Colonic mucosa (tissue), 4 donors: Measurements from ENCODE around the gene B3GALT4. TPM values are rescaled to one million over a fixed set of nuclear protein-coding genes. Genes with fewer than 3 reads are reported as not detected.

Source experiments
- DNase-seq: peaks from one replicate; pipeline ENCODE4 v3.0.0-alpha.2; 2020
- H3K27ac ChIP-seq: fragments of 200-600 bp; one replicate; pipeline ENCODE4 v1.8.0; 2021
- H3K27me3 ChIP-seq: fragments of 200-600 bp; one replicate; pipeline ENCODE4 v1.8.0; 2021
- H3K36me3 ChIP-seq: fragments of 200-600 bp; one replicate; pipeline ENCODE4 v1.8.0; 2021
- H3K4me1 ChIP-seq: fragments of 200-600 bp; one replicate; pipeline ENCODE4 v1.8.0; 2021; ENCODE audit warnings: mild to moderate bottlenecking
- H3K4me3 ChIP-seq: fragments of 200-600 bp; one replicate; pipeline ENCODE4 v1.8.0; 2021
- H3K9ac ChIP-seq, 2 donors: one replicate each; pipeline ENCODE4 v1.7.0; 2013; ENCODE audit warnings: control low read depth in 2 of 2, low read depth in 2 of 2, low read length in 2 of 2
- H3K9me3 ChIP-seq: fragments of 200-600 bp; one replicate; pipeline ENCODE4 v1.8.0; 2021
- CTCF ChIP-seq: fragments of 200-600 bp; IDR thresholded peaks from one replicate; pipeline ENCODE4 v1.8.0; 2022; ENCODE audit warnings: antibody characterized with exemption, mild to moderate bottlenecking
- intact Hi-C: fragments of 100-400 bp; cut with DNase I; formaldehyde crosslinking; loops from one replicate; pipeline ENCODE4 v1.14.1; 2022
- total RNA-seq, 2 donors: library from RNA; stranded (reverse); fragmentation: NEBNext Ultra II Directional in 1 of 2; extraction: Animal tissue kit (Norgen Biotek cat#: 25700) in 1 of 2; gene quantifications; one replicate each; pipeline ENCODE4 v1.2.1, GENCODE V29; 2021
- donor health status: healthy.
- donor health status: DM: no; HTN: no; CAD: no.
- donor health status: DM: no; HTN: no; CAD: no.

The B3GALT4 gene
- total RNA-seq, 2 donors from 2014 or later: 22.0 to 26.4 TPM

- H3K4me3 ChIP-seq: peak overlapping the region; percentile 64
- peak overlapping the region; percentile 98 for H3K27ac ChIP-seq
- intact Hi-C loops: no loop called here
- no peak for TF ChIP-seq CTCF
- no peaks in the 10 kb centered on the region for H3K9me3 ChIP-seq
- peak; percentile 20 for DNase-seq
- no peaks in the 10 kb centered on the region for H3K27me3 ChIP-seq
- peaks cover 9% of the 10 kb centered on the region for H3K4me1 ChIP-seq
- H3K9ac ChIP-seq: peak overlapping the region; percentile 62 to 74
- no peaks in the 10 kb centered on the region for H3K36me3 ChIP-seq
Measured at GRCh38 chr6:33296797-33297405, 20.0 kb downstream of the B3GALT4 start.

GRCh38 chr6:33297406-33297955 lies 20.6 kb downstream of the B3GALT4 start:
- TF ChIP-seq CTCF: no peak
- Histone ChIP-seq H3K36me3 (no peaks in the 10 kb centered on the region), H3K4me1 (peaks cover 9% of the 10 kb centered on the region), H3K27me3 (no peaks in the 10 kb centered on the region), H3K27ac (peak overlapping the region; percentile 98), H3K4me3 (peak overlapping the region; percentile 64), H3K9ac (peak overlapping the region; percentile 62 to 74), H3K9me3 (no peaks in the 10 kb centered on the region)
- peak; percentile 75 for DNase-seq
- intact Hi-C loops: no loop called here

- peaks cover 9% of the 10 kb centered on the region for H3K4me1 ChIP-seq
- H3K9me3 ChIP-seq: no peaks in the 10 kb centered on the region
- H3K27ac ChIP-seq: peak overlapping the region; percentile 98
- no peaks in the 10 kb centered on the region for H3K36me3 ChIP-seq
- intact Hi-C loops: no loop called here
- peak overlapping the region; percentile 97 to 99 for H3K9ac ChIP-seq
- no peak for TF ChIP-seq CTCF
- H3K4me3 ChIP-seq: peak overlapping the region; percentile 64
- H3K27me3 ChIP-seq: no peaks in the 10 kb centered on the region
- peak; percentile 84 for DNase-seq
Measured at GRCh38 chr6:33297956-33298772, 21.2 kb downstream of the B3GALT4 start.

- Histone ChIP-seq H3K27me3 (no peaks in the 10 kb centered on the region), H3K4me1 (peaks cover 9% of the 10 kb centered on the region), H3K27ac (peak within 1 kb of the TSS; percentile 98), H3K36me3 (no peaks in the 10 kb centered on the region), H3K9ac (peak within 1 kb of the TSS; percentile 97 to 99), H3K4me3 (peak within 1 kb of the TSS; percentile 64), H3K9me3 (no peaks in the 10 kb centered on the region)
- DNase-seq: peak; percentile 82
- intact Hi-C loops: no loop called here
- TF ChIP-seq CTCF: no peak
Measured at GRCh38 chr6:33298773-33299236, 21.9 kb downstream of the B3GALT4 start, which contains the start of gene RGL2. Gene RGL2, minus strand, starts transcription at chr6:33298942. Its CDS starts 332 bp downstream, at chr6:33298610.

- intact Hi-C loops: no loop called here
- H3K27me3 ChIP-seq: no peaks in the 10 kb centered on the region
- peak overlapping the region; percentile 98 for H3K27ac ChIP-seq
- DNase-seq: peak; percentile 94
- H3K36me3 ChIP-seq: no peaks in the 10 kb centered on the region
- H3K4me1 ChIP-seq: peaks cover 9% of the 10 kb centered on the region
- peak overlapping the region; percentile 97 to 99 for H3K9ac ChIP-seq
- peak overlapping the region; percentile 64 for H3K4me3 ChIP-seq
- peak; percentile 71 for TF ChIP-seq CTCF
- H3K9me3 ChIP-seq: no peaks in the 10 kb centered on the region
Measured at GRCh38 chr6:33299237-33299944, 22.5 kb downstream of the B3GALT4 start.
